ENCODE data around the gene A1CF. TPM values are rescaled to one million over a fixed set of nuclear protein-coding genes. Genes with fewer than 3 reads are reported as not detected.

A1CF gene
- total RNA-seq, 1 donor from 2014 or later: 29.5 TPM

- H3K27ac Mint-ChIP-seq: no peak overlapping the region
- H3K36me3 Mint-ChIP-seq (ENCODE audit: insufficient read depth): peaks cover 2% of the 10 kb centered on the region
- H3K9me3 Mint-ChIP-seq (ENCODE audit: low read depth): no peaks in the 10 kb centered on the region
- H3K27me3 Mint-ChIP-seq: no peaks in the 10 kb centered on the region
- DNase-seq (ENCODE audit: low spot score, unreplicated experiment): no peak
- no peak for TF ChIP-seq CTCF (IDR thresholded peaks at IDR 0.05; ENCODE audit: unreplicated experiment)
- H3K4me3 Mint-ChIP-seq (ENCODE audit: low read depth): no peak overlapping the region
- peaks cover 3% of the 10 kb centered on the region for H3K4me1 Mint-ChIP-seq (ENCODE audit: low read depth)
Observed at GRCh38 chr10:50862719-50863118, 22.7 kb downstream of the A1CF start.

- no peak overlapping the region for H3K4me3 Mint-ChIP-seq (ENCODE audit: low read depth)
- peaks cover 2% of the 10 kb centered on the region for H3K36me3 Mint-ChIP-seq (ENCODE audit: insufficient read depth)
Observed at GRCh38 chr10:50861370-50861769, 24.1 kb downstream of the A1CF start.

GRCh38 chr10:50857579-50857978 lies 27.8 kb downstream of the A1CF start:
- TF ChIP-seq CTCF (IDR thresholded peaks at IDR 0.05; ENCODE audit: unreplicated experiment): no peak
- H3K27me3 Mint-ChIP-seq: no peaks in the 10 kb centered on the region
- H3K27ac Mint-ChIP-seq: peak overlapping the region; percentile 50
- DNase-seq (ENCODE audit: low spot score, unreplicated experiment): no peak
- H3K36me3 Mint-ChIP-seq (ENCODE audit: insufficient read depth): peaks cover 2% of the 10 kb centered on the region
- peaks cover 36% of the 10 kb centered on the region for H3K4me1 Mint-ChIP-seq (ENCODE audit: low read depth)
- H3K9me3 Mint-ChIP-seq (ENCODE audit: low read depth): no peaks in the 10 kb centered on the region
- no peak overlapping the region for H3K4me3 Mint-ChIP-seq (ENCODE audit: low read depth)

More at GRCh38 chr10:50861370-50861769, 24.1 kb downstream of the A1CF start:
- H3K4me1 Mint-ChIP-seq (ENCODE audit: low read depth): peaks cover 12% of the 10 kb centered on the region
- no peaks in the 10 kb centered on the region for H3K27me3 Mint-ChIP-seq
- no peak overlapping the region for H3K27ac Mint-ChIP-seq
- no peaks in the 10 kb centered on the region for H3K9me3 Mint-ChIP-seq (ENCODE audit: low read depth)
- no peak for DNase-seq (ENCODE audit: low spot score, unreplicated experiment)
- no peak for TF ChIP-seq CTCF (IDR thresholded peaks at IDR 0.05; ENCODE audit: unreplicated experiment)

- Mint-ChIP-seq H3K9me3 (ENCODE audit: low read depth) (no peaks in the 10 kb centered on the region), H3K4me1 (ENCODE audit: low read depth) (peaks cover 49% of the 10 kb centered on the region), H3K27me3 (no peaks in the 10 kb centered on the region), H3K27ac (no peak overlapping the region), H3K36me3 (ENCODE audit: insufficient read depth) (peaks cover 9% of the 10 kb centered on the region), H3K4me3 (ENCODE audit: low read depth) (no peak overlapping the region)
- DNase-seq (ENCODE audit: low spot score, unreplicated experiment): no peak
- TF ChIP-seq CTCF (IDR thresholded peaks at IDR 0.05; ENCODE audit: unreplicated experiment): no peak
Observed at GRCh38 chr10:50855461-50855860, 30.0 kb downstream of the A1CF start.

- TF ChIP-seq CTCF (IDR thresholded peaks at IDR 0.05; ENCODE audit: unreplicated experiment): no peak
- Mint-ChIP-seq H3K4me3 (ENCODE audit: low read depth) (no peak overlapping the region), H3K4me1 (ENCODE audit: low read depth) (peaks cover 49% of the 10 kb centered on the region), H3K27me3 (no peaks in the 10 kb centered on the region), H3K9me3 (ENCODE audit: low read depth) (no peaks in the 10 kb centered on the region), H3K36me3 (ENCODE audit: insufficient read depth) (peaks cover 9% of the 10 kb centered on the region), H3K27ac (no peak overlapping the region)
- no peak for DNase-seq (ENCODE audit: low spot score, unreplicated experiment)
Observed at GRCh38 chr10:50855015-50855414, 30.4 kb downstream of the A1CF start.
